HG03175 (cell line): ENCODE measurements around the gene TMPRSS3.

ENCODE experiments used
- ATAC-seq: cut with Tn5 transposase; IDR thresholded peaks from one replicate; pipeline ENCODE4 v1.9.1; 2021; ENCODE audit warnings: mild to moderate bottlenecking, moderate library complexity; ENCODE audit not compliant: unreplicated experiment

TMPRSS3 gene

GRCh38 chr21:42353623-42354022 is 42.2 kb downstream of the TMPRSS3 start:
- no peak for ATAC-seq

GRCh38 chr21:42352441-42353095 is 43.3 kb downstream of the TMPRSS3 start:
- no peak for ATAC-seq

- ATAC-seq, result no peak
These were observed 44.0 kb downstream of the TMPRSS3 start for GRCh38 chr21:42351626-42352440.

GRCh38 chr21:42350927-42351426 is 44.9 kb downstream of the TMPRSS3 start, which contains the start of gene TFF2:
TSS of gene TFF2 (minus strand) at chr21:42350994. CDS start at chr21:42350957, 37 bp downstream.
- no peak for ATAC-seq

- ATAC-seq, result no peak
These were observed 45.4 kb downstream of the TMPRSS3 start for GRCh38 chr21:42350318-42350910.

- ATAC-seq, result no peak
These were observed 46.2 kb downstream of the TMPRSS3 start for GRCh38 chr21:42349420-42350317.

- no peak for ATAC-seq
These were observed 47.1 kb downstream of the TMPRSS3 start for GRCh38 chr21:42348762-42349161.

- no peak for ATAC-seq
These were observed 48.1 kb downstream of the TMPRSS3 start for GRCh38 chr21:42347601-42348327.

- no peak for ATAC-seq
These were observed 48.8 kb downstream of the TMPRSS3 start for GRCh38 chr21:42346866-42347600.

GRCh38 chr21:42346441-42346840 is 49.4 kb downstream of the TMPRSS3 start:
- ATAC-seq, result no peak

- ATAC-seq, result no peak
These were observed 51.2 kb downstream of the TMPRSS3 start for GRCh38 chr21:42344631-42345030.

- ATAC-seq, result no peak
These were observed 51.8 kb downstream of the TMPRSS3 start for GRCh38 chr21:42343963-42344510.

GRCh38 chr21:42343556-42343955 is 52.3 kb downstream of the TMPRSS3 start:
- ATAC-seq, result no peak

- ATAC-seq, result no peak
These were observed 52.8 kb downstream of the TMPRSS3 start for GRCh38 chr21:42343101-42343500.

- no peak for ATAC-seq
These were observed 53.9 kb downstream of the TMPRSS3 start for GRCh38 chr21:42341776-42342542.

GRCh38 chr21:42340187-42341050 is 55.4 kb downstream of the TMPRSS3 start:
- no peak for ATAC-seq
